GM23248 (cell line): Measurements from ENCODE around the gene REXO5.

Experiments used
- EZH2 ChIP-seq: fragments of 200-600 bp; sonication (generic); IDR thresholded peaks from 2 replicates; pipeline ENCODE4 v1.6.1; 2018; ENCODE audit warnings: antibody characterized with exemption, mild to moderate bottlenecking; ENCODE audit not compliant: insufficient read depth, poor library complexity, severe bottlenecking
- EZH2phosphoT487 ChIP-seq: fragments of 200-600 bp; sonication (generic); IDR thresholded peaks from 2 replicates; pipeline ENCODE4 v1.6.1; 2018; ENCODE audit warnings: antibody characterized with exemption, moderate library complexity, mild to moderate bottlenecking, low read depth; ENCODE audit not compliant: insufficient read depth

GRCh38 chr16:20878682-20879147, 72.4 kb downstream of the REXO5 start:
- TF ChIP-seq EZH2, result no peak
- TF ChIP-seq EZH2phosphoT487, result no peak
